SU-DHL-6 (cell line): ENCODE data around the gene AEN.

Experiments
- EZH2phosphoT487 ChIP-seq: fragments of 200-600 bp; sonication (generic), shearing (Covaris generic); conservative IDR thresholded peaks from 2 replicates; pipeline ENCODE4 v1.6.1; 2018; ENCODE audit warnings: mild to moderate bottlenecking, antibody characterized with exemption, low read length, moderate library complexity, mixed read lengths
- TF ChIP-seq, protein P1 (sequence below): fragments of 200-600 bp; sonication (generic); IDR thresholded peaks from one replicate; pipeline ENCODE4 v1.5.1; 2017; ENCODE audit warnings: antibody characterized with exemption, mild to moderate bottlenecking, low read length, moderate library complexity; ENCODE audit not compliant: insufficient read depth, poor library complexity, severe bottlenecking

DNA sequence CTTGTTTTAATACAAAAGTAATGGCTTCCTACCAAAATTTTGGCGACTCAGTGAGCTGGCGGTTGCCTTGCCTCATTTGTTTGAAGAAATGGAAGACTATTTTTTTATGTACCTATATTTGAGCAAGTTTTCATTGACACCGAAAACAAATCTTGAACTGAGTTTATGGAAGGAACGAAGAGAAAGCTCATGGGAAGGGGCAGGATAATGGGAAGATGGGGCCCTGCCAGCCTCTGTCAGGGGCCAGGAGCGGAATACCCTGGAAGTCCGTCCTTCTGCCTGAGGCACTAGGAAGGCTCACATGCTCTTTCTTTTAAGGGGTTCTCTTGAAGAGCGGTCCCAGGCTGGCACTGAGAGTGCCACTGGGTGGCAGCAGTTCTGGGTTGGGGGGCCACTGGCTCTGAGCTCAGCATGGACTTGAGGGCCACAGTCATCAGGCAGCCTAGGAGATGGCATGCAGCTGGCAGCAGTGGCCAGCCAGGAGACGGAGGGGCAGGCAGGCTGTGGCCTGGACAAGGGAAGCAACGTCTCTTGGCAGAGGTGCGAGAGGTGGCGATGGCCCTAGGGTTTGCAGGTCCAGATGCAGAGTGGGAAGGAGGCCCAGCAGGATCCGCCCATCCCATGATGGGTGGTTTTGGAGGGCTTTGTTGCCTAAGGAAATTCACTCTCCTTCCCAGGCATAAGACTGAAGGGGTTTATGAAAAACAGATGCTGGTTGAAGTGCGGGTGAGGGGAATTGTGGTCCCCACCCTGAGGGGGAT, 59.3 kb downstream of the AEN start:
- TF ChIP-seq, protein P1, sequence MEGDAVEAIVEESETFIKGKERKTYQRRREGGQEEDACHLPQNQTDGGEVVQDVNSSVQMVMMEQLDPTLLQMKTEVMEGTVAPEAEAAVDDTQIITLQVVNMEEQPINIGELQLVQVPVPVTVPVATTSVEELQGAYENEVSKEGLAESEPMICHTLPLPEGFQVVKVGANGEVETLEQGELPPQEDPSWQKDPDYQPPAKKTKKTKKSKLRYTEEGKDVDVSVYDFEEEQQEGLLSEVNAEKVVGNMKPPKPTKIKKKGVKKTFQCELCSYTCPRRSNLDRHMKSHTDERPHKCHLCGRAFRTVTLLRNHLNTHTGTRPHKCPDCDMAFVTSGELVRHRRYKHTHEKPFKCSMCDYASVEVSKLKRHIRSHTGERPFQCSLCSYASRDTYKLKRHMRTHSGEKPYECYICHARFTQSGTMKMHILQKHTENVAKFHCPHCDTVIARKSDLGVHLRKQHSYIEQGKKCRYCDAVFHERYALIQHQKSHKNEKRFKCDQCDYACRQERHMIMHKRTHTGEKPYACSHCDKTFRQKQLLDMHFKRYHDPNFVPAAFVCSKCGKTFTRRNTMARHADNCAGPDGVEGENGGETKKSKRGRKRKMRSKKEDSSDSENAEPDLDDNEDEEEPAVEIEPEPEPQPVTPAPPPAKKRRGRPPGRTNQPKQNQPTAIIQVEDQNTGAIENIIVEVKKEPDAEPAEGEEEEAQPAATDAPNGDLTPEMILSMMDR: no peak
- TF ChIP-seq EZH2phosphoT487: no peak
